GM12878 (cell line): ENCODE measurements around the gene KRT75.

Experiments
- CEBPB ChIP-seq, 2 experiments: fragments of 150-350 bp in 1 of 2; IDR thresholded peaks; 2 replicates each; pipeline ENCODE4 v1.6.1; 2012 to 2014; ENCODE audit warnings: low read depth in 2 of 2, low read length in 2 of 2, borderline replicate concordance in 1 of 2, inconsistent platforms in 1 of 2
- CEBPZ ChIP-seq: fragments of 150-350 bp; IDR thresholded peaks from 2 replicates; pipeline ENCODE4 v1.6.1; 2016; ENCODE audit warnings: low read depth, low read length
- CTCF ChIP-seq, 3 experiments: IDR thresholded peaks in 2 of 3; conservative IDR thresholded peaks in 1 of 3; 2 replicates each; pipeline ENCODE4 v1.5.1; 2011; ENCODE audit warnings: low read depth in 3 of 3, low read length in 3 of 3, mild to moderate bottlenecking in 3 of 3, control low read depth in 2 of 3, moderate library complexity in 2 of 3, inconsistent platforms in 1 of 3, mixed read lengths in 1 of 3; ENCODE audit not compliant: control insufficient read depth in 2 of 3, insufficient read depth in 1 of 3; ENCODE audit errors: extremely low read depth in 1 of 3
- EP300 ChIP-seq, 2 experiments: fragments of 150-350 bp in 1 of 2; IDR thresholded peaks; 2 replicates each; pipeline ENCODE4 v1.6.1; 2011 to 2012; ENCODE audit warnings: low read depth in 2 of 2, low read length in 2 of 2, borderline replicate concordance in 1 of 2, improper control_type of control experiment in 1 of 2, inconsistent platforms in 1 of 2; ENCODE audit not compliant: control insufficient read depth in 1 of 2
- KAT2A ChIP-seq: conservative IDR thresholded peaks from 2 replicates; pipeline ENCODE4 v1.6.1; 2011; ENCODE audit warnings: low read depth, low read length; ENCODE audit not compliant: control insufficient read depth
- MAX ChIP-seq: IDR thresholded peaks from 2 replicates; pipeline ENCODE4 v1.6.1; 2012; ENCODE audit warnings: low read depth, low read length, improper control_type of control experiment
- PAX8 ChIP-seq: fragments of 450-650 bp; IDR thresholded peaks from 2 replicates; pipeline ENCODE4 v1.6.1; 2017; ENCODE audit warnings: mild to moderate bottlenecking, moderate library complexity
- POLR2AphosphoS5 ChIP-seq: IDR thresholded peaks from 2 replicates; pipeline ENCODE4 v1.6.1; 2011; ENCODE audit warnings: mild to moderate bottlenecking, low read length, inconsistent platforms
- SIN3A ChIP-seq: IDR thresholded peaks from 2 replicates; pipeline ENCODE4 v1.6.1; 2012; ENCODE audit warnings: low read depth, low read length, improper control_type of control experiment
- SRF ChIP-seq, 2 experiments: IDR thresholded peaks; 2 replicates each; pipeline ENCODE4 v1.6.1; 2011; ENCODE audit warnings: low read depth in 2 of 2, low read length in 2 of 2, mild to moderate bottlenecking in 1 of 2, moderate library complexity in 1 of 2
- TAF1 ChIP-seq: IDR thresholded peaks from 2 replicates; pipeline ENCODE4 v1.6.1; 2011; ENCODE audit warnings: mild to moderate bottlenecking, low read depth, low read length, borderline replicate concordance
- TBL1XR1 ChIP-seq: IDR thresholded peaks from 2 replicates; pipeline ENCODE4 v1.6.1; 2012; ENCODE audit warnings: low read depth, low read length, improper control_type of control experiment
- TF ChIP-seq, protein P1 (sequence below): IDR thresholded peaks from 2 replicates; pipeline ENCODE4 v1.6.1; 2011; ENCODE audit warnings: low read depth, mild to moderate bottlenecking, low read length, moderate library complexity, borderline replicate concordance; ENCODE audit errors: extremely low read depth

GRCh38 chr12:52389313-52390207 is 44.6 kb downstream of the KRT75 start:
- TF ChIP-seq CTCF (IDR thresholded peaks at IDR 0.05 in 2 of 3, conservative IDR thresholded peaks at IDR 0.05 in 1 of 3; ENCODE audit: control insufficient read depth in 2 of 3, extremely low read depth in 1 of 3, insufficient read depth in 1 of 3, low read depth in 3 of 3, low read length in 3 of 3) (no peak), PAX8 (no peak), KAT2A (no peak), CEBPB (IDR thresholded peaks at IDR 0.05; ENCODE audit: borderline replicate concordance in 1 of 2, low read depth in 2 of 2, low read length in 2 of 2) (no peak), TAF1 (no peak), TBL1XR1 (no peak), SRF (IDR thresholded peaks at IDR 0.05; ENCODE audit: low read depth in 2 of 2, low read length in 2 of 2) (no peak), EP300 (IDR thresholded peaks at IDR 0.05; ENCODE audit: borderline replicate concordance in 1 of 2, control insufficient read depth in 1 of 2, low read depth in 2 of 2, low read length in 2 of 2) (no peak), CEBPZ (no peak), POLR2AphosphoS5 (no peak), MAX (no peak), SIN3A (no peak)
- TF ChIP-seq, protein P1, sequence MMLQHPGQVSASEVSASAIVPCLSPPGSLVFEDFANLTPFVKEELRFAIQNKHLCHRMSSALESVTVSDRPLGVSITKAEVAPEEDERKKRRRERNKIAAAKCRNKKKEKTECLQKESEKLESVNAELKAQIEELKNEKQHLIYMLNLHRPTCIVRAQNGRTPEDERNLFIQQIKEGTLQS, result no peak
